Transverse colon (tissue), 4 donors: ENCODE data around the gene PRSS50.

Experiments
- CTCF ChIP-seq, 5 experiments: fragments of 200-600 bp in 3 of 5; fragments of 450-650 bp in 2 of 5; sonication (generic) in 3 of 5; IDR thresholded peaks; 1 replicate in 2 of 5; 2 replicates in 3 of 5; pipeline ENCODE4 v1.5.1; 2016 to 2017; ENCODE audit warnings: antibody characterized with exemption in 5 of 5, inconsistent platforms in 3 of 5, mild to moderate bottlenecking in 2 of 5, moderate library complexity in 1 of 5
- POLR2A ChIP-seq: fragments of 450-650 bp; IDR thresholded peaks from one replicate; pipeline ENCODE4 v1.6.1; 2016; ENCODE audit warnings: antibody characterized with exemption, mild to moderate bottlenecking, moderate library complexity
- POLR2AphosphoS5 ChIP-seq, 3 donors: sonication (generic); formaldehyde crosslinking; IDR thresholded peaks; one replicate each; pipeline ENCODE4 v1.6.1; 2016; ENCODE audit warnings: antibody characterized with exemption in 3 of 3

- TF ChIP-seq CTCF (IDR thresholded peaks at IDR 0.05) (no peak), POLR2A (no peak), POLR2AphosphoS5 (IDR thresholded peaks at IDR 0.05) (no peak)
Observed at GRCh38 chr3:46700772-46701171, 16.9 kb downstream of the PRSS50 start.
